Astrocyte of the cerebellum (primary cell): Measurements from ENCODE around the gene CX3CL1.

Experiments
- DNase-seq: peaks from one replicate; pipeline ENCODE4 v3.0.0-alpha.2; 2011; ENCODE audit warnings: low read depth
- H3K4me3 ChIP-seq: 2 replicates; pipeline ENCODE4 v1.5.1; 2011; ENCODE audit warnings: mild to moderate bottlenecking, low read depth, low read length, moderate library complexity
- CTCF ChIP-seq: IDR thresholded peaks from 2 replicates; pipeline ENCODE4 v1.5.1; 2012; ENCODE audit warnings: low read length, low read depth, moderate library complexity, mild to moderate bottlenecking; ENCODE audit errors: missing control alignments
- in situ Hi-C: cut with HindIII; loops from 2 replicates; pipeline ENCODE4 v1.10.0; 2017; ENCODE audit warnings: low sequenced_read_pairs

Gene CX3CL1

GRCh38 chr16:57372372-57373116, at the start of gene CX3CL1:
Gene CX3CL1, plus strand, starts transcription at chr16:57372490. Its CDS starts 79 bp downstream, at chr16:57372569.
- peak within 1 kb of the TSS; percentile 24 for H3K4me3 ChIP-seq
- peak; percentile 22 for TF ChIP-seq CTCF
- in situ Hi-C loops, result no loop called here
- DNase-seq, result peak; percentile 20

DNA sequence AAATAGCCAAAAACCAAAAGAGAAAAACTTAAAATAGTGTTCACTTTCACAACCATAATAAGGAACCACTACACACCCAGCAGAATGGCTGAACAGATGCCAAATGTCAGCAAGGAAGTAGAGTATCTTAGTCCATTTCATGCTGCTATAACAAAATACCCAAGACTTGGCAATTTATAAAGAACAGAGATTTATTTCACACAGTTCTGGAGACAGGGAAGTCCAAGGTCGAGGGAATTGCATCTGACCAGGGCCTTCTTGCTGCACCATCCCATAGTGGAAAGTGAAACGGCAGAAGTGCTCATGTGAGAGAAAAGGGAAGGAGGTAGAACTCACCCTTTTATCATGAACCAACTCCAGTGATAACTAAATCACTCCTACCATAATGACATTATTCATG, 47.5 kb upstream of the CX3CL1 start:
- in situ Hi-C loops, result loop anchor here (10.0 kb wide), 1 partner anchor 90 kb away; no protein-coding TSS in a partner anchor
- TF ChIP-seq CTCF, result no peak
- no peak for DNase-seq
- H3K4me3 ChIP-seq, result no peak overlapping the region

GRCh38 chr16:57325458-57325857, 46.8 kb upstream of the CX3CL1 start:
- no peak for DNase-seq
- no peak for TF ChIP-seq CTCF
- H3K4me3 ChIP-seq, result no peak overlapping the region
- in situ Hi-C loops, result loop anchor here (10.0 kb wide), 1 partner anchor 89 kb away; no protein-coding TSS in a partner anchor

GRCh38 chr16:57329718-57330327, 42.5 kb upstream of the CX3CL1 start:
- H3K4me3 ChIP-seq, result no peak overlapping the region
- in situ Hi-C loops, result loop anchor here (10.0 kb wide), 1 partner anchor 85 kb away; no protein-coding TSS in a partner anchor
- no peak for DNase-seq
- no peak for TF ChIP-seq CTCF

DNA sequence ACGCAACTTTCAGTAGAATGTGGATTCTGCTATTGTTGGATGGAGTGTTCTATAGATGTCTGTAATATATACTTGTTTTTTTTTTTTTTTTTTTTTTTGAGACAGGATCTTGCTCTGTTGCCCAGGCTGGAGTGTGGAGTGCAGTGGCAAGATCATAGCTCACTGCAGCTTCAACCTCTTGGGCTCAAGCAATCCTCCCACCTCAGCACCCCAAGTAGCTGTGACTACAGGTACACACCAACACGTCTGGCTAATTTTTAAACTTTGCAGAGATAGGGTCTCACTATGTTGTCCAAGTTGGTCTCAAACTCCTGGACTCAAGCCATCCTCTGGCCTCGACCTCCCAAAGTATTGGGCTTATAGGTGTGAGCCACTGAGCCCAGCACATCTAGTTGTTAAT, 40.9 kb upstream of the CX3CL1 start:
- no peak for TF ChIP-seq CTCF
- DNase-seq, result no peak
- H3K4me3 ChIP-seq, result no peak overlapping the region
- in situ Hi-C loops, result no loop called here

DNA sequence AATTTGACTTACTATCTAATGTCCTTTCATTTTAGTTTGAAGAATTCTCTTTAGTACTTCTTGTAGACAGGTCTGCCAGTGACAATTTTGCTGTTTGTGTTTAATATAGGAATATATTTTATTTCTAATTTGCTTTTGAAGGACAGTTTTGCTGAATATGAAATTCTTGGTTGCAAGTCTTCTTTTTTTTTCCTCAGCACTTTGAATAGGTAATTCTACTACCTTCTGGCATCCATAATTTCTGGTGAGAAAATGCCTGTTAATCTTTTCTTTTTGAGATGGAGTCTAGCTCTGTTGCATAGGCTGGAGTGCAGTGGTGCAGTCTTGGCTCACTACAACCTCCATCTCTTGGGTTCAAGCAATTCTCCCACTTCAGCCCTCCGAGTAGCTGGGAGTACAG, 38.9 kb upstream of the CX3CL1 start:
- in situ Hi-C loops, result no loop called here
- DNase-seq, result no peak
- no peak for TF ChIP-seq CTCF
- H3K4me3 ChIP-seq, result no peak overlapping the region
